ENCODE results near the gene CAND1.

DNA sequence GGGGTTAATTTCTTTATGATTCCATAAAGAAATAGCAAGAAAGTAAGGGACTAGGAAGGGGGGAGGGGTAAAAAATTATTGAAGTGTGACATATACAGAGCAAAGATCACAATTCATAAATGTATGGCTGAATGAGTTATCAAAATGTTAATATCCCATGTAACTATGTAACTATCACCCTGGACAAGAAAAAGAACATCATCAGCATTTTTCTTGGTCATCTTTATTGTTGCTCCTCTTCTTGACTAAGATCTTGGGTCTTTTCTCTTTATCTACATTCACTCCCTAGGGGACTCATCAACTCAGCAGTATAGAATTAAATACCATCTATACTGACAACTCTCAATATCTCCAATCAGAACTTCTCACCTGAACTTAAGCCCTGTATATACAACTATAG is 57.5 kb downstream of the CAND1 start:
- TF ChIP-seq, protein P1, sequence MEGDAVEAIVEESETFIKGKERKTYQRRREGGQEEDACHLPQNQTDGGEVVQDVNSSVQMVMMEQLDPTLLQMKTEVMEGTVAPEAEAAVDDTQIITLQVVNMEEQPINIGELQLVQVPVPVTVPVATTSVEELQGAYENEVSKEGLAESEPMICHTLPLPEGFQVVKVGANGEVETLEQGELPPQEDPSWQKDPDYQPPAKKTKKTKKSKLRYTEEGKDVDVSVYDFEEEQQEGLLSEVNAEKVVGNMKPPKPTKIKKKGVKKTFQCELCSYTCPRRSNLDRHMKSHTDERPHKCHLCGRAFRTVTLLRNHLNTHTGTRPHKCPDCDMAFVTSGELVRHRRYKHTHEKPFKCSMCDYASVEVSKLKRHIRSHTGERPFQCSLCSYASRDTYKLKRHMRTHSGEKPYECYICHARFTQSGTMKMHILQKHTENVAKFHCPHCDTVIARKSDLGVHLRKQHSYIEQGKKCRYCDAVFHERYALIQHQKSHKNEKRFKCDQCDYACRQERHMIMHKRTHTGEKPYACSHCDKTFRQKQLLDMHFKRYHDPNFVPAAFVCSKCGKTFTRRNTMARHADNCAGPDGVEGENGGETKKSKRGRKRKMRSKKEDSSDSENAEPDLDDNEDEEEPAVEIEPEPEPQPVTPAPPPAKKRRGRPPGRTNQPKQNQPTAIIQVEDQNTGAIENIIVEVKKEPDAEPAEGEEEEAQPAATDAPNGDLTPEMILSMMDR (IDR thresholded peaks at IDR 0.05), result no peak
- TF ChIP-seq POLR2A (IDR thresholded peaks at IDR 0.05), result no peak

All from testis (tissue), 2 donors.